Activated CD8-positive, alpha-beta memory T cell treated with anti-CD3 and anti-CD28 coated beads for 36 hours (primary cell): ENCODE results near the gene ACBD6. TPM values are rescaled to one million over a fixed set of nuclear protein-coding genes. Genes with fewer than 3 reads are reported as not detected.
"Not testable (repeated sequence)": the region's sequence is repeated elsewhere in the genome, so short reads cannot be mapped to it uniquely, and the experiment has no call there.

Experiments
- CTCF ChIA-PET: fragments of 350-600 bp; sonication (Branson Sonifier 250); formaldehyde crosslinking; loops from one replicate; lab custom pipeline; 2021; ENCODE audit warnings: antibody characterized with exemption; lab: Charles Lee
- POLR2A ChIA-PET: fragments of 350-600 bp; sonication (Branson Sonifier 250); formaldehyde crosslinking; loops from one replicate; lab custom pipeline; 2021; ENCODE audit warnings: antibody characterized with exemption; lab: Charles Lee
- total RNA-seq, 2 experiments: library from RNA; stranded (reverse); gene quantifications; one replicate each; pipeline ENCODE4 v1.2.3, GENCODE V29; 2021

ACBD6 gene
- total RNA-seq, 2 experiments from 2014 or later = 47.8 to 49.2 TPM

- ChIA-PET CTCF (interaction anchor here (1.8 to 3.5 kb wide), 3 partner anchors 12 to 128 kb away, joined by 4 to 14 read pairs (median 5); partner anchors contain the start of gene XPR1), POLR2A (interaction anchor here (0.5 to 1.7 kb wide), 3 partner anchors 12 to 451 kb away, joined by 3 to 8 read pairs (median 6); no protein-coding TSS in a partner anchor)
These were observed 994 bp upstream of the ACBD6 start for GRCh38 chr1:180503280-180503862.

GRCh38 chr1:180501865-180502360 lies 464 bp downstream of the ACBD6 start:
- CTCF ChIA-PET = interaction anchor here (1.8 to 3.5 kb wide), 3 partner anchors 13 to 130 kb away, joined by 4 to 14 read pairs (median 5); partner anchors contain the start of gene XPR1
- POLR2A ChIA-PET = interaction anchor here (0.6 to 1.7 kb wide), 6 partner anchors 16 to 640 kb away, joined by 3 to 8 read pairs (median 3); partner anchors contain the start of gene QSOX1

- ChIA-PET POLR2A (interaction anchor here (0.6 to 0.7 kb wide), 2 partner anchors 450 to 521 kb away, joined by 4 to 8 read pairs; no protein-coding TSS in a partner anchor), CTCF (interaction anchor here (0.5 to 3.5 kb wide), 5 partner anchors 15 to 666 kb away, joined by 3 to 14 read pairs (median 4); no protein-coding TSS in a partner anchor)
These were observed 1.7 kb downstream of the ACBD6 start for GRCh38 chr1:180500689-180501088.

GRCh38 chr1:180498594-180498993 lies 3.8 kb downstream of the ACBD6 start:
- CTCF ChIA-PET = no interaction called here
- POLR2A ChIA-PET = no interaction called here

- ChIA-PET POLR2A (no interaction called here), CTCF (no interaction called here)
These were observed 4.6 kb downstream of the ACBD6 start for GRCh38 chr1:180497826-180498225.

GRCh38 chr1:180494370-180494769 lies 8.0 kb downstream of the ACBD6 start:
- CTCF ChIA-PET = no interaction called here
- POLR2A ChIA-PET = no interaction called here

- POLR2A ChIA-PET = no interaction called here
- CTCF ChIA-PET = interaction anchor here (0.6 to 0.7 kb wide), 3 partner anchors 131 to 567 kb away, joined by 3 read pairs; no protein-coding TSS in a partner anchor
These were observed 12.4 kb downstream of the ACBD6 start for GRCh38 chr1:180489976-180490375.

GRCh38 chr1:180489313-180489712 lies 13.1 kb downstream of the ACBD6 start:
- ChIA-PET CTCF (interaction anchor here (0.5 kb wide), 1 partner anchor 491 kb away, joined by 3 read pairs; no protein-coding TSS in a partner anchor), POLR2A (no interaction called here)

- ChIA-PET CTCF (no interaction called here), POLR2A (no interaction called here)
These were observed 13.7 kb downstream of the ACBD6 start for GRCh38 chr1:180488661-180489060.

GRCh38 chr1:180486092-180486491 lies 16.3 kb downstream of the ACBD6 start:
- ChIA-PET CTCF (no interaction called here), POLR2A (no interaction called here)

GRCh38 chr1:180484490-180484889 lies 17.9 kb downstream of the ACBD6 start:
- POLR2A ChIA-PET = no interaction called here
- CTCF ChIA-PET = no interaction called here

- ChIA-PET CTCF (interaction anchor here (0.6 to 5.6 kb wide), 6 partner anchors 10 to 1159 kb away, joined by 3 to 16 read pairs (median 4); no protein-coding TSS in a partner anchor), POLR2A (no interaction called here)
These were observed 19.7 kb downstream of the ACBD6 start for GRCh38 chr1:180482425-180483275.

GRCh38 chr1:180470031-180470430 lies 32.3 kb downstream of the ACBD6 start:
- POLR2A ChIA-PET = no interaction called here
- CTCF ChIA-PET = interaction anchor here (0.6 kb wide), 1 partner anchor 563 kb away, joined by 3 read pairs; no protein-coding TSS in a partner anchor

GRCh38 chr1:180468311-180468710 lies 34.1 kb downstream of the ACBD6 start:
- POLR2A ChIA-PET = no interaction called here
- CTCF ChIA-PET = interaction anchor here (0.6 kb wide), 1 partner anchor 58 kb away, joined by 3 read pairs; no protein-coding TSS in a partner anchor

GRCh38 chr1:180462102-180462501 lies 40.3 kb downstream of the ACBD6 start:
- POLR2A ChIA-PET = no interaction called here

GRCh38 chr1:180461682-180462081 lies 40.7 kb downstream of the ACBD6 start:
- CTCF ChIA-PET, POLR2A ChIA-PET: not testable (repeated sequence)

More at GRCh38 chr1:180462102-180462501, 40.3 kb downstream of the ACBD6 start:
- CTCF ChIA-PET = no interaction called here

- POLR2A ChIA-PET = no interaction called here
- CTCF ChIA-PET = no interaction called here
These were observed 43.6 kb downstream of the ACBD6 start for GRCh38 chr1:180458807-180459206.

GRCh38 chr1:180456191-180456590 lies 46.2 kb downstream of the ACBD6 start:
- ChIA-PET POLR2A (no interaction called here), CTCF (no interaction called here)

GRCh38 chr1:180451504-180451903 lies 50.9 kb downstream of the ACBD6 start:
- ChIA-PET CTCF (no interaction called here), POLR2A (no interaction called here)

GRCh38 chr1:180444522-180444921 lies 57.9 kb downstream of the ACBD6 start:
- ChIA-PET POLR2A (no interaction called here), CTCF (no interaction called here)
